ENCODE measurements around the gene FOXO6. TPM values are rescaled to one million over a fixed set of nuclear protein-coding genes. Genes with fewer than 3 reads are reported as not detected.
A peak's percentile ranks its signal among the peaks of the same experiment; 100 is the strongest.

FOXO6 gene
- total and polyA plus RNA-seq, 10 of the 15 experiments (the other 5 are each of a cell fraction or from before 2014, with no cell fraction given): 0.37 TPM; not detected in 9

- TF ChIP-seq STAT3 (IDR thresholded peaks at IDR 0.05; ENCODE audit: low read depth, low read length) (no peak), SUPT20H (IDR thresholded peaks at IDR 0.05; ENCODE audit: borderline replicate concordance, control insufficient read depth, low read depth, low read length) (no peak), SMAD1 (IDR thresholded peaks at IDR 0.05; ENCODE audit: low read depth, partially characterized antibody) (no peak)
These were observed 9.7 kb downstream of the FOXO6 start (continued) for GRCh38 chr1:41370756-41371420.

- no peak overlapping the region for H3K4me3 ChIP-seq
- H3K9me3 ChIP-seq (replicated peaks; ENCODE audit: control insufficient read depth, insufficient read depth, low read length): no peaks in the 10 kb centered on the region
- ChIA-PET POLR2A (no interaction called here), RAD21 (ENCODE audit: unreplicated experiment) (interaction anchor here (1.1 kb wide), 1 partner anchor 11 kb away, joined by 3 read pairs; the partner anchor contains the start of gene FOXO6), SMC1A (ENCODE audit: uncharacterized antibody, unreplicated experiment) (no interaction called here), CTCF (interaction anchor here (0.6 kb wide), 1 partner anchor 144 kb away, joined by 3 read pairs; no protein-coding TSS in a partner anchor)
- no peak overlapping the region for H3K27ac ChIP-seq (ENCODE audit: control insufficient read depth, insufficient read depth)
- no peaks in the 10 kb centered on the region for H3K79me2 ChIP-seq (ENCODE audit: control insufficient read depth, insufficient read depth, low read length)
- peaks cover 0 to 2% of the 10 kb centered on the region in 2 experiments; a peak in 2 of 4 replicates for H3K27me3 ChIP-seq (replicated peaks in 1 of 2; ENCODE audit: control insufficient read depth in 2 of 2, insufficient read depth in 2 of 2, low read length in 1 of 2)
- H3K4me1 ChIP-seq (ENCODE audit: control insufficient read depth, insufficient read depth, low read length): no peaks in the 10 kb centered on the region
- TF ChIP-seq SUPT20H (IDR thresholded peaks at IDR 0.05; ENCODE audit: borderline replicate concordance, control insufficient read depth, low read depth, low read length) (no peak), SMAD5 (IDR thresholded peaks at IDR 0.05; ENCODE audit: low read depth) (no peak), EZH2 (IDR thresholded peaks at IDR 0.05; ENCODE audit: borderline replicate concordance, control insufficient read depth, low read depth, low read length) (no peak), CBX3 (IDR thresholded peaks at IDR 0.05; ENCODE audit: borderline replicate concordance, low read depth) (no peak), SREBF1 (IDR thresholded peaks at IDR 0.05; ENCODE audit: low read length) (no peak), ZNF622 (IDR thresholded peaks at IDR 0.05) (no peak), NR2F1 (conservative IDR thresholded peaks at IDR 0.05) (no peak), HDAC6 (IDR thresholded peaks at IDR 0.05; ENCODE audit: unreplicated experiment) (no peak), ASH2L (IDR thresholded peaks at IDR 0.05; ENCODE audit: borderline replicate concordance, low read depth) (no peak), ATF2 (IDR thresholded peaks at IDR 0.05; ENCODE audit: low read length) (no peak), CREB1 (IDR thresholded peaks at IDR 0.05; ENCODE audit: low read depth) (no peak), FOXM1 (IDR thresholded peaks at IDR 0.05; ENCODE audit: low read depth, low read length) (no peak), TAF1 (IDR thresholded peaks at IDR 0.05; ENCODE audit: borderline replicate concordance, low read depth, low read length) (no peak), WRNIP1 (IDR thresholded peaks at IDR 0.05; ENCODE audit: borderline replicate concordance, low read depth, low read length) (no peak)
- H3K4me2 ChIP-seq (ENCODE audit: control insufficient read depth, insufficient read depth): no peak overlapping the region
- DNase-seq (ENCODE audit: low read depth, low spot score): no peak
- 2% methylated on average over 7 of the region's 7 CpGs for WGBS (ENCODE audit: insufficient coverage, insufficient replicate concordance, low lambda C conversion rate, missing lambda C conversion rate)
- intact Hi-C loops (cut with micrococcal nuclease; ENCODE audit: unreplicated experiment): no loop called here
- BruUV-seq (replicated peaks): no TSS peak
- H2AFZ ChIP-seq (ENCODE audit: control insufficient read depth, low read depth, low read length): no peak overlapping the region
- ATAC-seq: peak; percentile 9; the same call in 1 of the 3 replicates
- H3K9ac ChIP-seq (ENCODE audit: control insufficient read depth, insufficient read depth, low read length): no peak overlapping the region
- no peak for FAIRE-seq
- no peaks in the 10 kb centered on the region for H3K36me3 ChIP-seq (ENCODE audit: control insufficient read depth in 2 of 2, insufficient read depth in 2 of 2, low read length in 1 of 2)
- no peaks in the 10 kb centered on the region; the same call in 1 of the 2 replicates for H4K20me1 ChIP-seq (ENCODE audit: control insufficient read depth, insufficient read depth)
- in situ Hi-C loops (cut with MboI): no loop called here
These were observed 10.7 kb downstream of the FOXO6 start for GRCh38 chr1:41371630-41372599.
